Measurements from ENCODE around the gene CNNM3. TPM values are rescaled to one million over a fixed set of nuclear protein-coding genes. Genes with fewer than 3 reads are reported as not detected.

The CNNM3 gene
- total and polyA plus RNA-seq, 4 donors: 10.0 to 19.8 (median 16.1) TPM

- Histone ChIP-seq H3K27me3 (ENCODE audit: control insufficient read depth in 4 of 4, insufficient read depth in 4 of 4, low read length in 3 of 4) (no peaks in the 10 kb centered on the region), H3K9me3 (ENCODE audit: control insufficient read depth in 4 of 4, low read length in 3 of 4) (no peaks in the 10 kb centered on the region), H3K27ac (ENCODE audit: low read depth in 1 of 2, low read length in 2 of 2) (no peak overlapping the region), H3K4me1 (ENCODE audit: control insufficient read depth in 4 of 4, insufficient read depth in 4 of 4, low read length in 3 of 4) (peaks cover 0 to 6% (median 3%) of the 10 kb centered on the region in 4 donors), H3K9ac (ENCODE audit: low read depth in 1 of 2, low read length in 2 of 2) (peak overlapping the region in 1 of 2 donors; percentile 43), H3K4me3 (ENCODE audit: low read depth in 1 of 3, low read length in 3 of 3) (peak overlapping the region; percentile 7 to 67 (median 19)), H3K36me3 (ENCODE audit: control insufficient read depth in 4 of 4, insufficient read depth in 3 of 4, low read depth in 1 of 4, low read length in 3 of 4) (no peaks in the 10 kb centered on the region)
- DNase-seq (ENCODE audit: low spot score): no peak
- 45% methylated on average over 7 of the region's 7 CpGs for whole genome bisulfite sequencing
- TF ChIP-seq HNF4A (conservative IDR thresholded peaks at IDR 0.05) (no peak), SP1 (IDR thresholded peaks at IDR 0.05) (no peak), FOXA1 (IDR thresholded peaks at IDR 0.05) (no peak), NR2F2 (IDR thresholded peaks at IDR 0.05) (no peak), EGR1 (IDR thresholded peaks at IDR 0.05; ENCODE audit: low read depth in 2 of 2) (no peak), REST (IDR thresholded peaks at IDR 0.05) (no peak)
Measured at GRCh38 chr2:96773922-96774321, 42.1 kb upstream of the CNNM3 start.

- H3K4me1 ChIP-seq (ENCODE audit: control insufficient read depth in 4 of 4, insufficient read depth in 4 of 4, low read length in 3 of 4): peaks cover 0 to 4% (median 3%) of the 10 kb centered on the region in 4 donors
- no peaks in the 10 kb centered on the region for H3K9me3 ChIP-seq (ENCODE audit: control insufficient read depth in 4 of 4, low read length in 3 of 4)
- no peak overlapping the region for H3K4me3 ChIP-seq (ENCODE audit: low read depth in 1 of 3, low read length in 3 of 3)
- H3K27me3 ChIP-seq (ENCODE audit: control insufficient read depth in 4 of 4, insufficient read depth in 4 of 4, low read length in 3 of 4): no peaks in the 10 kb centered on the region
- WGBS: 3% methylated on average over 1 of the region's 1 CpG
- no peak for DNase-seq (ENCODE audit: low spot score)
- no peak overlapping the region for H3K9ac ChIP-seq (ENCODE audit: low read depth in 1 of 2, low read length in 2 of 2)
- TF ChIP-seq MAX (IDR thresholded peaks at IDR 0.05): no peak
- TF ChIP-seq SP1 (IDR thresholded peaks at IDR 0.05): no peak
- TF ChIP-seq FOXA2 (IDR thresholded peaks at IDR 0.05): no peak
- no peak for TF ChIP-seq RAD21 (IDR thresholded peaks at IDR 0.05)
- no peak for TF ChIP-seq JUND (IDR thresholded peaks at IDR 0.05)
- no peak for TF ChIP-seq GABPA (IDR thresholded peaks at IDR 0.05 in 1 of 2, conservative IDR thresholded peaks at IDR 0.05 in 1 of 2)
- TF ChIP-seq CTCF (IDR thresholded peaks at IDR 0.05; ENCODE audit: low read depth, low read length, missing input control): no peak
- no peak for TF ChIP-seq HNF4A (conservative IDR thresholded peaks at IDR 0.05)
- TF ChIP-seq YY1 (IDR thresholded peaks at IDR 0.05): no peak
- no peak for TF ChIP-seq TAF1 (conservative IDR thresholded peaks at IDR 0.05)
- no peak for TF ChIP-seq ATF3 (IDR thresholded peaks at IDR 0.05)
- no peak for TF ChIP-seq NR2F2 (IDR thresholded peaks at IDR 0.05)
- H3K36me3 ChIP-seq (ENCODE audit: control insufficient read depth in 4 of 4, insufficient read depth in 3 of 4, low read depth in 1 of 4, low read length in 3 of 4): no peaks in the 10 kb centered on the region
- H3K27ac ChIP-seq (ENCODE audit: low read depth in 1 of 2, low read length in 2 of 2): no peak overlapping the region
Measured at GRCh38 chr2:96775160-96775559, 40.9 kb upstream of the CNNM3 start.

Data from liver (tissue), 9 donors.